Fibroblast of peridontal ligament (primary cell): Measurements from ENCODE around the gene TNPO2.

Experiments
- DNase-seq: peaks from one replicate; pipeline ENCODE4 v3.0.0-alpha.2; 2010; ENCODE audit errors: extremely low read depth

TNPO2 gene

DNA sequence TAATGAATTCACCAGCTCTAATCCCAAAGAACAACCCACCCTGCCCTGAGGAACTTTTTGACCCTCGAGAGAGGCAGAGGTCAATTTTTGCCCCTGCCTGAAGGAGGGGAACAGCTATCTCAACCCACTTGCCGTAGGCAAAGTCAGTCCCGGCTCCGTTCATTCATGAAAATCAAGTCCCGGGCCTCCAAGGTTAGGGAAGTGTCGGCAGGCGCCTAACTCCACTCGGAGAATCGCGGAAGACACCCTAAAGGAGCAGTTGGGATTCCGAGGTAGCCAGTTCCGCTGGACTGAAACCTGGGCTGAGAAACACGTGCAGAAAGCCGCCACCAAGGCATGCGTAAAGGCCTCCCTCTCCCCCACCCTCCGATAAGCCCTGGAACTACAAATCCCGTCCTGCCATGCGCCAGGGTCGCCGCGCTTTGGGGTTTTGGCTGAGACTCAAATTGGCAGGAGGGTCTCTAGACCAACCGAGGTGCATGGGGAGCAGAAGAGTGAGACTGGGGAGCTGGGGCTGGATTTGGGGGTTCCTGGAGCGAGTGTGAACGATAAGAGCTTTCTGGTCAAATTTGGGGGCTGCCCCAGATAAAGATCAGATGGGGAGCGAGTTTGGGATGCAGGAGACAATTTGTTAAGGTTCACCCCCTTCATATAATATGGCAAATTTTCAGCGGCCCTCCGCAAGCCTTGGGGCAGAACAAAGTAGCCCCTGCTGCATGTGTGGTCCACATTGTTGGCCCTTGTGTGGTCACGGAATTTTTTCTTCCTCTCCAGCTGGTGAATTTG lies at the start of gene TNPO2:
TSS of gene TNPO2 (minus strand) at position 292 of the 786 bp plus-strand sequence. CDS start 2,955 bp downstream, outside the sequence.
- peak; percentile 49 for DNase-seq

DNA sequence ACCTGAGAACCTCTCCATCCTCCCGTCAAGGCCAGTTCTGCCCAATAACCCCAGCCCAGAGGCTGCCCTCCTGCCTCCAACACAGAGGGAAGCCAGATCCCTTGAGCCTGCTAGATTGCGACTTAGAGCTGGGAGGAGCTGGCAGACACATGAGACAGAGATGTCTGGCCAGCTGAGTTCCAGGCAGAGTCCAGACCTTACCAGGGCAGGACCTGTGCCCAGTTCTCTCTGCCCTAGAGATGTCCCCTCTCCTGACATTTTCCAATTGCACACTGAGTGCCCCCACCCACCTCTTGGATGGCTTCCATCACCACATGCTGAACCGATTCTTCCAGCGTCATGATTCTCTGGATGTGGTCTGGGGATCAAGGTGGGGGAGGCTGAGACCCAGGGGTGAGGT lies 48.6 kb upstream of the TNPO2 start:
- DNase-seq = no peak

DNA sequence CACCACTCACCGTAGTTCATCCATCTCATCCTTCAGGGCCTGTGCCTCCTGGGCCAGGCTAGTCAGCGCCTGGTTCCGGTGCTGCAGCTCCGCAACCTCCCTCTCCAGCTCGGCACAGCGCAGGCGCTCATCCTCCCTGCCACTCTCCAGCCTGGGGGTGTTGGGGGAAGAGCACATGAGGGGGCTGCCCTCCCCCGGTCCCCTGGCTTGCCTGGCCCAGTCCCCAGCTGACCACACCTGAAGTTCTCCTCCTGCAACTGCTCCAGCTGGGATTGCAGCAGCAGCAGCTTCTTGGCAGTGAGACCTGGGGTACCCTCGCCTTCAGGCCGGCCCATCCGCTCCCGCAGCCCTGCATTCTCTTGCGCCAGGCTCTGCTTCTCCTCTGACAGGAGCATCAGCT lies 47.2 kb upstream of the TNPO2 start:
- DNase-seq = no peak

DNA sequence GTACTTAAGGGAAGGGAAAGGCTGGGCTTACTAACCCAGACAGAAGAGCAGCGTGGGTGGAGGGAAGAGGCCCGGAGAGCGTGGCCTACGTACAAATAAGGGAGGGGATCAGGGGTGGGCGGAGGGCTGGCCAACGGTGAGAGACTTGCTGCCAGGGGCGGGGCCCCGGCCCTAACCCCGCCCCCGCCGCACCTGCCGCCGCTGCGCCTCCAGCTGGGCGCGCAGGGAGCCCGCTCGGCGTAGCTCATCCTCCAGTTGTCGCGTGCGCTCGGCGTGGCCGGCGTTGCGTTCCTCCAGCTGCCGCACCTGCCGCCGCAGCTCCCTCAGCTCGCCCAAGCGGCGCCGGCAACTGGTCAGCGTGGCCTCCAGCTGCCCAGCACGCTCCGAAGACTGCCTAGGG lies 46.0 kb upstream of the TNPO2 start:
- no peak for DNase-seq

GRCh38 chr19:12767666-12768065 lies 43.9 kb upstream of the TNPO2 start:
- DNase-seq = no peak

DNA sequence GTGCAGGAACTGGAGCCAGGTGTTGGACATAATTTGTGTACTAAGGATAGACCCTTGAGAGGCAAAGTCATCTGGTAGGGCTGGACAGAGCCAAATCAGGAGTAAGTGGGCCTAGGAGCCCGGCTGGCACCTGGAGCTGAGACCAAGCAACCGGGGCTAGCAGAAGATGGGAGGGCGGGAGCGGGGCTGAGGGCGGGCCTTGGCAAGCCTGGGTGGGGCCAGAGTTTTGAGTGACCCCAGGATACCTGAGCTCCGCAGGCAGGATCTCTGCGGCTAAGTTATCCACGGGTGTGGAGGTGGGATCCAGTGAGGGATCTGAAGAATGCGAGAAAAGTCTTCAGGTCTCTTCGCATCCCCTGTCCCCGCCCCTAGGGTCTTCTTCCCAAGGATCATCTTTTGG lies 43.4 kb upstream of the TNPO2 start:
- no peak for DNase-seq

DNA sequence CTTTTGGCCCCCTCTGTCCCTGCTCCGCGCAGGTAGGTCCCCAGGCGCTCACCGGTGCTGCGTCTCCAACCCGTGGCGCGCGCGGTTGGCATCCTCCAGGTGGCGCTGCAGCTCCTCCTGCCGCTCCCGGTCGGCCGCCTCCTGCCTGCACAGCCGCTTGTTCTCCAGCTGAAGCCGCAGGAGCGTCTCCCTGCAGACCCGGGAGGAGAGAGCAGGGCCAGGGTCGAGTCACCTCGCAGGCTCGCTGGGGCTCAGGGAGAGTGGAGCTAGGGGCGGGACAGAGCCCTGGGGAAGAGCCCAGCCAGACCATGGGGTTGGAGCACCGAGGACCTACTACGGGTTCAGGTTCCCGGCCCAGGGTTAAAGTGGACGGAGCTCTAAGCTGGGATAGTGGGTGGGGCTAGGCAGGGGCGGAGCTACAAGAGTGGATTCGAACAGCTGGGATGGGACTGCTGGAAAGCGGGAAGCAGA lies 42.4 kb upstream of the TNPO2 start:
- DNase-seq = peak; percentile 71

- no peak for DNase-seq
Measured at GRCh38 chr19:12764698-12765097, 41.0 kb upstream of the TNPO2 start.

- DNase-seq = no peak
Measured at GRCh38 chr19:12763100-12763499, 39.4 kb upstream of the TNPO2 start.

GRCh38 chr19:12759686-12760085 lies 36.0 kb upstream of the TNPO2 start:
- DNase-seq = no peak

GRCh38 chr19:12757544-12758274 lies 34.0 kb upstream of the TNPO2 start:
- peak; percentile 62 for DNase-seq

GRCh38 chr19:12756150-12756883 lies 32.6 kb upstream of the TNPO2 start:
- no peak for DNase-seq

- no peak for DNase-seq
Measured at GRCh38 chr19:12754465-12755196, 30.9 kb upstream of the TNPO2 start.

- no peak for DNase-seq
Measured at GRCh38 chr19:12752056-12752781, 28.5 kb upstream of the TNPO2 start.

DNA sequence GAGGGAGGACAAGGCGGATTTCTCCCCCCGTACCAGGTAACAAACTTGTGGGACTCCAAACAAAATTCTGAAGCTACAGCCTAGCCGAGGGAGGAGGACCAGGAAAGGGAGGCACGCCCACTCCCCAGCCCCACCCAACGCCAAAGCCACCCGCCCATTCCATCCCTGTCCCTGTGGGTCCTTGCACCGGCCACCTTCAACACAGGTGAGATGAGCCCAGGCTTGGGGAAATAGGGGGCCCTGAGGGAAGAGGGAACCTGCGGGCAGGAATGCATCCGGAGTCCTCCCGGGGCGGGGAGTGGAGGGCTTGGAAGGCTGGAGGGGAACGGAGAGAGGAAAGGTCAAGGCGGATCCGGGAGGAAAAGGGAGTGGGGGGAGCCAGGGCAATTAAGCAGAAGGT lies 27.9 kb upstream of the TNPO2 start, which contains the start of gene BEST2:
TSS of gene BEST2 (plus strand) at position 157 of the 400 bp plus-strand sequence. CDS start 802 bp downstream, outside the sequence.
- DNase-seq = no peak

DNA sequence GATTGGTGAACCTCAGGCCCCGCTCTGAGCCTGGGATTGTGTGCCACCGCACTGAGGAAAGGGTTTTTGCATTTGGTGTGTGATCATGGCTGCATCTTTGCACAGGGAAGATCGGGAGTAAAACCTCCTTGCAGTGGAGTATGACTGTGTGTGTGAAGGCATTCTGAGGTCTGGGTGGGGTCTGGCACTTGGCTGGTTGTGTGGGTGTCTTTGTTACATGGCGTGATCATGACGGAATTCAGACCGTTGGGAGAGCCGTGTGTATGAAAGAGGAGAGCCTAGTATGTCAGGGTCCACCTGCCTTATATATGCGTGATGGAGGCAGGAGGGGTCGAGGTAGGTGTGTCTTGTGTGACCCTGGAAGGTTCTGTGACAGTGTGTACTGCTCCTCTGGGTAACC lies 27.1 kb upstream of the TNPO2 start:
- peak; percentile 6 for DNase-seq

DNA sequence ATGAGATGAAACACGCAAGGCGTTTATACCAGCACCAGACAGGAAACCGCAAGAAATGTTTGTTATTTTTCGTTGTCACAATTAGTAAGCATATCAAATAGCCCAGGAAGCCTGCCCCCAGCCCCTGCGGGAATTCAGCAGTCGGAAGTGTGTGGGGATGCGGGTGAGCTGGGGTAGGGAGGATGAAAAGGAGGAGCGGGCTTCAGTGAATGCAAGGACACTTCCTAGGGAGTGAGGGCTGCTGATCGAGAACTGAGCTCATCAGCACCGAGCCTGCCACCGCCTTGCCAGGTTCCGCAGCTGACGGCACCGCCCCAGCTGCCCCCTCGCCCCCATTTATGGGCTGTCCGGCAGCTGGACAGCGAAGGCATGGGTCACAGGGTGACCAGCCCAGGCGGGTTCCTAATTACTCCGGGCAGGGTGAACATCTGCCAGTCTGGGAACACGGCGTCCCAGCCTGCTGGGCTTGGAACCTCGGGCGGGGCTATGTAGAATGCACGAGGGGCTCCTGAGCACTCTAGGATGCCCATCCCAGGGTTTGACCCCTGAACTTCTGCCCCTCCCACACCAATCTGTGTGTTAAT lies 26.3 kb upstream of the TNPO2 start:
- peak; percentile 43 for DNase-seq

DNA sequence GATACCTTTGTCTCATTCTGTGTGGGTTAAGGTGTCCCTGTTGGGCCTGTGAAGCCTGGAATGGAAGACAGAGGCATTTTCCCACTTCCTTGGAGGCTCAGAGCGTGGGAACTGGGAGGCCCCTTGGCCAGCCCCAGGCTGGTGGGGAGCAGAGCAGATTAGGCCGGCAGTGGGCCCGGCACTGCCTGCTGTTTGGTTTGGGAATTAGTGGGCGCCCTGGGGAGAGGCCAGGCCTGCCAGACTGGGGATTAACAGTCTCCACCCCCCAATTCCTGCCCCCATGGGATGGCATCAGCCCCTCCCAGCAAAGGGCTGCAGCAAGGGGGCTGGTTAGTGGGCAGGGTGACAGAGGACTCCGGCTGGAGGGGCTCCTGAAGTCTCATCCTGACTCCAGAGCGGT lies 24.8 kb upstream of the TNPO2 start:
- no peak for DNase-seq

DNA sequence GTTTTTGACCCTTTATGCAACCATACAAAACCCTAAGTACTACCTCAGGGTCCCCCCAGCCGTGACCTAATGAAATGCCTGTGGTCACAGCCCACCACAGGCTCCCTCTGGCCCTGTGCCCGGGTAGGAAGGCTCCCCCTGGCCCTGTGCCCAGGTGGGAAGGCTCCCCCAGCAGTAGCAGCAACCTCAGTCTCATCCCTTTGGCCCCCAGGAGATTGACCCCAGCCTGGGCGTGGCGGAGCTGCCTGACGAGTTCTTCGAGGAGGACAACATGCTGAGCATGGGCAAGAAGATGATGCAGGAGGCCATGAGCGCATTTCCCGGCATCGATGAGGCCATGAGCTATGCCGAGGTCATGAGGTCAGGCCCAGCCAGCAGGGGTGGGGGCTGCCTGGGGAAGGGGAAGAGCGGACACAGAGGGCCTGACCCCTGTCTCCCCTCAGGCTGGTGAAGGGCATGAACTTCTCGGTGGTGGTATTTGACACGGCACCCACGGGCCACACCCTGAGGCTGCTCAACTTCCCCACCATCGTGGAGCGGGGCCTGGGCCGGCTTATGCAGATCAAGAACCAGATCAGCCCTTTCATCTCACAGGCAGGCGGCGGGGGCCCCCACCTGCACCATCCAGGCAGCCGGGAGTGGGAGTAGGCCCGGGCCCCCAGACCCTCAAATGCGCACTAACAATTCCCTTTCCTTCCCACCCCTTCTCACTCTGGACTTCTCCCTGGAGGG lies 21.6 kb upstream of the TNPO2 start:
- no peak for DNase-seq

- no peak for DNase-seq
Measured at GRCh38 chr19:12737835-12738351, 14.2 kb upstream of the TNPO2 start.
